Measurements from ENCODE around the gene LRRC8A. TPM values are rescaled to one million over a fixed set of nuclear protein-coding genes. Genes with fewer than 3 reads are reported as not detected.
A peak's percentile ranks its signal among the peaks of the same experiment; 100 is the strongest.

The LRRC8A gene
- total RNA-seq, 2 experiments from 2014 or later = 35.0 to 35.8 TPM

DNA sequence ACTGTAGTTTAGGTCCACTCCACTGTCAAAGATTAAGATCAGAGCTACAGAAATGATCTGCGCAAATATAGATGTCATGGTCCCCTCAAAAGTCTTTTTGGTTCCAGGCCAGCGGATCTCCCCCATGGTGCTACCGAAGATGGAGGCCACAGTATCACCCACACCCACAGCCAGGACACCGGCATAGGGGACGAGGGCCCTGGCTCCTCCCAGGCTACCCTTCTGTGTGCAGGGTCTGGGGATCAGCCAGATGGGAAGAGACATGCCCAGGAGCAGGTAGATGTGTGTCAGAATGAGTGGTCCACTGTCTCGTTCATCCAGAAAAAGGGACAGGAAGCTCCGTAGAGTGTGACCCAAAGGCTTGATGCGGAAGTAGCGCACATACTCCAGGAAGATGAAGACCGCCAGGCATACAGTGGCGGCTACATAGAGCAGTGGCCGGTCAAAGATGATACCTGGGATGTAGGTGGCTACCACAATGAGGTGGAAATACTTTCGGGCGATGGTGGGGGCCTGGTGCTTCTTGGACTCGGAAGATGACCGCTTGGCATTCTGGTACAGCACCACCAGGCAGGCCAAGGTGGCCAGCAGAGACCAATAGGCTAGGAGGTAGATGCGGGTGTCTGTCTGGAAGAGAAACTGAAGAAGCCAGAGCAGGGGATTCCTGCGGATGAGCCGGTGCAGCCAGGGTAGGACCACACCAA lies 64.0 kb downstream of the LRRC8A start:
- intact Hi-C loops (cut with DNase I, micrococcal nuclease) = loop anchor here in 1 of 2 experiments (2.0 to 5.0 kb wide), 2 partner anchors 81 to 444 kb away; partner anchors contain the start of gene GLE1
- TF ChIP-seq, protein P1, sequence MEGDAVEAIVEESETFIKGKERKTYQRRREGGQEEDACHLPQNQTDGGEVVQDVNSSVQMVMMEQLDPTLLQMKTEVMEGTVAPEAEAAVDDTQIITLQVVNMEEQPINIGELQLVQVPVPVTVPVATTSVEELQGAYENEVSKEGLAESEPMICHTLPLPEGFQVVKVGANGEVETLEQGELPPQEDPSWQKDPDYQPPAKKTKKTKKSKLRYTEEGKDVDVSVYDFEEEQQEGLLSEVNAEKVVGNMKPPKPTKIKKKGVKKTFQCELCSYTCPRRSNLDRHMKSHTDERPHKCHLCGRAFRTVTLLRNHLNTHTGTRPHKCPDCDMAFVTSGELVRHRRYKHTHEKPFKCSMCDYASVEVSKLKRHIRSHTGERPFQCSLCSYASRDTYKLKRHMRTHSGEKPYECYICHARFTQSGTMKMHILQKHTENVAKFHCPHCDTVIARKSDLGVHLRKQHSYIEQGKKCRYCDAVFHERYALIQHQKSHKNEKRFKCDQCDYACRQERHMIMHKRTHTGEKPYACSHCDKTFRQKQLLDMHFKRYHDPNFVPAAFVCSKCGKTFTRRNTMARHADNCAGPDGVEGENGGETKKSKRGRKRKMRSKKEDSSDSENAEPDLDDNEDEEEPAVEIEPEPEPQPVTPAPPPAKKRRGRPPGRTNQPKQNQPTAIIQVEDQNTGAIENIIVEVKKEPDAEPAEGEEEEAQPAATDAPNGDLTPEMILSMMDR (IDR thresholded peaks at IDR 0.05) = no peak
- peak in 1 of 14 experiments; percentile 25 for DNase-seq

DNA sequence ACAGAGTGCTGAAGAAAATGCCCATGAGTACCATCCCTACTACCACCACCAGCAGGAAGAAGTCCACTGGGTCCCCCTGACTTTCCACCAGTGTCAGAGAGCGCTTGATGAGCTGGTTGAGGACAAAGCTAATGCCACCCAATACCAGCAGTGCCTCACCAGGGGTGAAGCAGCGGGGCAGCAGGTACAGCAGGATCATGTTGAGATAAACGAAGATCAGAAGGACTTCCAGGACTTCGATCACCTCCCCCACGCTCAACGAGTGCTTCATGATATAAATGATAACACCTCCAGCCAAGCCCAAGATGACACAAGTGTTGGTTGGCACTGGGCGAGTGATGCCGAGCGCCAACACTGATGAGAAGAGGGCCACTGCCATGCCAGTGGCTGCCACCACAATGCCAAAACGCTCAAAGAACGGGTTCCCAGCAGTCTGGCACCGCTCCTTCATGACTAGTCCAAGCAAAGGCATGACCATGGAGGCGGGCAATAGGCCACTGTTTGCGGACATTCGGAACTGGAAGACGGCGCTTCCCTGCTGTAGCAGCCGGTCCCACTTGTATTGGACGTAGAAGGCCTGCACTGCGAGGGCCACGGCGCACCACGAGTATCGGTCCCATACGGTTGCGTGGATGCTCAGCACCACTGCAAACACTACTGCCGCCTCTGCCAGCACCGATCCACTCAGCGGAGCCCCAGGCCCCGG lies 64.8 kb downstream of the LRRC8A start:
- ChIA-PET CTCF (no interaction called here), POLR2A (interaction anchor here (2.1 kb wide), 1 partner anchor 24 kb away, joined by 4 read pairs; no protein-coding TSS in a partner anchor)
- Histone ChIP-seq H3K4me1 (ENCODE audit: insufficient read depth, low read length) (peaks cover 24% of the 10 kb centered on the region), H3K36me3 (ENCODE audit: insufficient read depth, low read length) (peaks cover 24% of the 10 kb centered on the region), H3K9me3 (ENCODE audit: control insufficient read depth in 1 of 2, insufficient read depth in 1 of 2, low read length in 2 of 2) (no peaks in the 10 kb centered on the region), H3K27me3 (ENCODE audit: control insufficient read depth in 1 of 2, insufficient read depth in 2 of 2, low read length in 2 of 2) (no peaks in the 10 kb centered on the region), H3K4me3 (ENCODE audit: low read length) (peak overlapping the region; percentile 99), H3K27ac (ENCODE audit: low read depth in 1 of 2, low read length in 2 of 2) (peak overlapping the region; percentile 93 to 97)
- no peaks in the 10 kb centered on the region for H3K9me3 Mint-ChIP-seq
- H3K36me3 Mint-ChIP-seq (ENCODE audit: low read depth) = peaks cover 36% of the 10 kb centered on the region
- DNase-seq (peak in 4 of 14 experiments; percentile 6 to 43 (median 7)), ATAC-seq (ENCODE audit: poor library complexity) (peak; percentile 15)
- H3K27ac Mint-ChIP-seq = peak overlapping the region; percentile 89
- TF ChIP-seq, protein P1 (IDR thresholded peaks at IDR 0.05) = no peak
- intact Hi-C loops (cut with DNase I, micrococcal nuclease) = loop anchor here in 1 of 2 experiments (1.0 to 5.0 kb wide), 5 partner anchors 65 to 444 kb away; partner anchors contain the start of genes CRAT, GLE1, KYAT1 and MIGA2
- peak overlapping the region; percentile 99 for H3K4me3 Mint-ChIP-seq
- peaks cover 37% of the 10 kb centered on the region for H3K4me1 Mint-ChIP-seq (ENCODE audit: low read depth)
- H3K27me3 Mint-ChIP-seq = no peaks in the 10 kb centered on the region

More for the DNA sequence above, 64.0 kb downstream of the LRRC8A start:
- ATAC-seq (ENCODE audit: poor library complexity) = no peak
- H3K36me3 ChIP-seq (ENCODE audit: insufficient read depth, low read length) = peaks cover 24% of the 10 kb centered on the region
- no peaks in the 10 kb centered on the region for H3K9me3 ChIP-seq (ENCODE audit: control insufficient read depth in 1 of 2, insufficient read depth in 1 of 2, low read length in 2 of 2)
- Mint-ChIP-seq H3K27ac (peak overlapping the region; percentile 89), H3K4me3 (peak overlapping the region; percentile 99), H3K36me3 (ENCODE audit: low read depth) (peaks cover 29% of the 10 kb centered on the region), H3K4me1 (ENCODE audit: low read depth) (peaks cover 32% of the 10 kb centered on the region), H3K9me3 (no peaks in the 10 kb centered on the region), H3K27me3 (no peaks in the 10 kb centered on the region)
- H3K27ac ChIP-seq (ENCODE audit: low read depth in 1 of 2, low read length in 2 of 2) = no peak overlapping the region
- H3K4me1 ChIP-seq (ENCODE audit: insufficient read depth, low read length) = peaks cover 24% of the 10 kb centered on the region
- H3K27me3 ChIP-seq (ENCODE audit: control insufficient read depth in 1 of 2, insufficient read depth in 2 of 2, low read length in 2 of 2) = no peaks in the 10 kb centered on the region
- peak overlapping the region; percentile 99 for H3K4me3 ChIP-seq (ENCODE audit: low read length)
- ChIA-PET POLR2A (no interaction called here), CTCF (no interaction called here)

DNA sequence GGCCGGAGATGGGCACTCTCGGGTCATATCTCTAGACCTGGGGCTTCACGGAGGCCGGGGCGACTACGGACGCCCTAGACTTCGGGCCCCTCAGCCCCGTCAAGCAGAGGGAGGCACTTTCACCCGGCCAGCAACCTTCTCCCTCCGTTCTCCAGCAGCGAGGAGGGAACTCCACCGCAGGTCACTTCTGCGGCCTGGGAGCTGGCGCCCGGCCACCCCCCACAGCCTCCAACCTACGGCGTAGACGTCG lies 65.3 kb downstream of the LRRC8A start:
- TF ChIP-seq, protein P1 (IDR thresholded peaks at IDR 0.05) = no peak
- intact Hi-C loops (cut with DNase I, micrococcal nuclease) = loop anchor here in 1 of 2 experiments (1.0 to 5.0 kb wide), 5 partner anchors 66 to 445 kb away; partner anchors contain the start of genes CRAT, GLE1, KYAT1 and MIGA2
- Histone ChIP-seq H3K9me3 (ENCODE audit: control insufficient read depth in 1 of 2, insufficient read depth in 1 of 2, low read length in 2 of 2) (no peaks in the 10 kb centered on the region), H3K36me3 (ENCODE audit: insufficient read depth, low read length) (peaks cover 28% of the 10 kb centered on the region), H3K27me3 (ENCODE audit: control insufficient read depth in 1 of 2, insufficient read depth in 2 of 2, low read length in 2 of 2) (no peaks in the 10 kb centered on the region), H3K4me3 (ENCODE audit: low read length) (peak overlapping the region; percentile 99), H3K27ac (ENCODE audit: low read depth in 1 of 2, low read length in 2 of 2) (peak overlapping the region; percentile 93 to 97), H3K4me1 (ENCODE audit: insufficient read depth, low read length) (peaks cover 24% of the 10 kb centered on the region)
- ATAC-seq (ENCODE audit: poor library complexity) = no peak
- ChIA-PET POLR2A (interaction anchor here (1.2 to 2.1 kb wide), 2 partner anchors 24 to 223 kb away, joined by 3 to 4 read pairs; no protein-coding TSS in a partner anchor), CTCF (no interaction called here)
- Mint-ChIP-seq H3K36me3 (ENCODE audit: low read depth) (peaks cover 36% of the 10 kb centered on the region), H3K9me3 (no peaks in the 10 kb centered on the region), H3K27me3 (no peaks in the 10 kb centered on the region), H3K27ac (peak overlapping the region; percentile 89), H3K4me1 (ENCODE audit: low read depth) (peaks cover 37% of the 10 kb centered on the region), H3K4me3 (peak overlapping the region; percentile 99)
- no peak for DNase-seq

Measured in CD4-positive, alpha-beta T cell (primary cell).